Smooth muscle cell (in vitro differentiated cells): ENCODE results near the gene FOXE1. TPM values are rescaled to one million over a fixed set of nuclear protein-coding genes. Genes with fewer than 3 reads are reported as not detected.

Source experiments
- DNase-seq: peaks from one replicate; lab custom pipeline; 2025; ENCODE audit not compliant: unreplicated experiment; lab: John Stamatoyannopoulos, UW
- H2AFZ ChIP-seq: fragments of 200-600 bp; sonication (generic); 2 replicates; pipeline ENCODE4 v1.6.0; 2016; ENCODE audit warnings: antibody characterized with exemption, low read depth, mild to moderate bottlenecking
- H3F3A ChIP-seq: fragments of 200-600 bp; sonication (generic); 2 replicates; pipeline ENCODE4 v1.6.0; 2017; ENCODE audit warnings: antibody characterized with exemption, low read depth
- H3K27ac ChIP-seq: fragments of 200-600 bp; sonication (generic); 2 replicates; pipeline ENCODE4 v1.5.1; 2016; ENCODE audit warnings: low read depth, mild to moderate bottlenecking
- H3K27me3 ChIP-seq: fragments of 200-600 bp; sonication (generic); 2 replicates; pipeline ENCODE4 v1.6.1; 2016; ENCODE audit warnings: low read depth, mild to moderate bottlenecking
- H3K36me3 ChIP-seq: fragments of 200-600 bp; sonication (generic); 2 replicates; pipeline ENCODE4 v1.5.1; 2016; ENCODE audit warnings: low read depth
- H3K4me1 ChIP-seq: fragments of 200-600 bp; sonication (generic); 2 replicates; pipeline ENCODE4 v1.5.1; 2016; ENCODE audit warnings: low read depth
- H3K4me2 ChIP-seq: fragments of 200-600 bp; sonication (generic); 2 replicates; pipeline ENCODE4 v1.6.0; 2016; ENCODE audit warnings: mild to moderate bottlenecking
- H3K4me3 ChIP-seq: fragments of 200-600 bp; sonication (generic); 2 replicates; pipeline ENCODE4 v1.5.1; 2016; ENCODE audit warnings: mild to moderate bottlenecking
- H3K79me2 ChIP-seq: fragments of 200-600 bp; sonication (generic); 2 replicates; pipeline ENCODE4 v1.6.0; 2016; ENCODE audit warnings: low read depth, mild to moderate bottlenecking
- H3K9ac ChIP-seq: fragments of 200-600 bp; sonication (generic); 2 replicates; pipeline ENCODE4 v1.6.0; 2016; ENCODE audit warnings: low read depth
- H3K9me3 ChIP-seq: fragments of 200-600 bp; sonication (generic); replicated peaks from 2 replicates; pipeline ENCODE4 v1.5.1; 2016; ENCODE audit warnings: low read depth
- H4K20me1 ChIP-seq: fragments of 200-600 bp; sonication (generic); 2 replicates; pipeline ENCODE4 v1.6.0; 2016; ENCODE audit warnings: low read depth
- CTCF ChIP-seq: fragments of 200-600 bp; sonication (generic); IDR thresholded peaks from 2 replicates; pipeline ENCODE4 v1.5.1; 2017; ENCODE audit warnings: borderline replicate concordance, mild to moderate bottlenecking, antibody characterized with exemption; ENCODE audit not compliant: insufficient read depth, poor library complexity, severe bottlenecking
- WGBS: methylation state at CpG from one replicate; pipeline ENCODE4 v1.1.7; 2016; ENCODE audit warnings: low lambda C conversion rate; 5-methylcytosine and 5-hydroxymethylcytosine counted together
- polyA plus RNA-seq: library from polyadenylated mRNA; unstranded; fragments of >200 nt; fragmentation: Nextera tagmentation; extraction: Ambion mirVana; gene quantifications from 2 replicates; pipeline ENCODE4 v1.2.1, GENCODE V29; 2016
- total RNA-seq: library from RNA; depleted of rRNA; stranded (reverse); fragments of >200 nt; gene quantifications from 2 replicates; pipeline ENCODE4 v1.2.3, GENCODE V29; 2014

The FOXE1 gene
- total and polyA plus RNA-seq, 2 experiments from 2014 or later, result not detected

GRCh38 chr9:97892421-97892820 lies 39.4 kb downstream of the FOXE1 start:
- DNase-seq, result no peak
- H3K4me2 ChIP-seq, result no peak overlapping the region
- H3K27ac ChIP-seq, result no peak overlapping the region
- H3F3A ChIP-seq, result no peaks in the 10 kb centered on the region
- TF ChIP-seq CTCF, result no peak
- H4K20me1 ChIP-seq, result no peaks in the 10 kb centered on the region
- no peaks in the 10 kb centered on the region for H3K79me2 ChIP-seq
- 87% methylated on average over 2 of the region's 2 CpGs for WGBS
- no peaks in the 10 kb centered on the region for H3K4me1 ChIP-seq
- H3K27me3 ChIP-seq, result peaks cover 15% of the 10 kb centered on the region
- no peaks in the 10 kb centered on the region for H3K9me3 ChIP-seq
- H3K4me3 ChIP-seq, result no peak overlapping the region
- H3K36me3 ChIP-seq, result no peaks in the 10 kb centered on the region
- H3K9ac ChIP-seq, result no peak overlapping the region
- no peak overlapping the region for H2AFZ ChIP-seq

- H3K9ac ChIP-seq, result no peak overlapping the region
- no peaks in the 10 kb centered on the region for H3K79me2 ChIP-seq
- no peak overlapping the region for H3K4me2 ChIP-seq
- no peaks in the 10 kb centered on the region for H3K36me3 ChIP-seq
- H3F3A ChIP-seq, result no peaks in the 10 kb centered on the region
- WGBS, result 88% methylated on average over 1 of the region's 1 CpG
- H3K27me3 ChIP-seq, result no peaks in the 10 kb centered on the region
- H4K20me1 ChIP-seq, result no peaks in the 10 kb centered on the region
- no peak for TF ChIP-seq CTCF
- no peak overlapping the region for H3K4me3 ChIP-seq
- no peak for DNase-seq
- no peaks in the 10 kb centered on the region for H3K9me3 ChIP-seq
- H3K27ac ChIP-seq, result no peak overlapping the region
- no peak overlapping the region for H2AFZ ChIP-seq
- H3K4me1 ChIP-seq, result no peaks in the 10 kb centered on the region
Measured at GRCh38 chr9:97895211-97895610, 42.2 kb downstream of the FOXE1 start.

GRCh38 chr9:97895695-97896332 lies 42.8 kb downstream of the FOXE1 start:
- Histone ChIP-seq H3K36me3 (no peaks in the 10 kb centered on the region), H3K27ac (no peak overlapping the region), H3K4me3 (no peak overlapping the region), H3K79me2 (no peaks in the 10 kb centered on the region), H3K4me2 (no peak overlapping the region), H3K4me1 (no peaks in the 10 kb centered on the region), H2AFZ (no peak overlapping the region), H3K27me3 (no peaks in the 10 kb centered on the region), H3F3A (no peaks in the 10 kb centered on the region), H4K20me1 (no peaks in the 10 kb centered on the region), H3K9ac (no peak overlapping the region), H3K9me3 (no peaks in the 10 kb centered on the region)
- TF ChIP-seq CTCF, result no peak
- WGBS, result 64% methylated on average over 6 of the region's 6 CpGs
- DNase-seq, result no peak

- no peaks in the 10 kb centered on the region for H3K9me3 ChIP-seq
- no peak for TF ChIP-seq CTCF
- no peak overlapping the region for H3K4me2 ChIP-seq
- H3K4me1 ChIP-seq, result no peaks in the 10 kb centered on the region
- no peak overlapping the region for H3K9ac ChIP-seq
- no peaks in the 10 kb centered on the region for H3K79me2 ChIP-seq
- no peaks in the 10 kb centered on the region for H3K27me3 ChIP-seq
- no peaks in the 10 kb centered on the region for H3F3A ChIP-seq
- no peaks in the 10 kb centered on the region for H3K36me3 ChIP-seq
- no peak overlapping the region for H3K27ac ChIP-seq
- H3K4me3 ChIP-seq, result no peak overlapping the region
- H4K20me1 ChIP-seq, result peaks cover 6% of the 10 kb centered on the region
- H2AFZ ChIP-seq, result no peak overlapping the region
- WGBS, result 91% methylated on average over 9 of the region's 9 CpGs
- no peak for DNase-seq
Measured at GRCh38 chr9:97900103-97900737, 47.2 kb downstream of the FOXE1 start.
